ENCODE measurements around the gene MNX1.

The MNX1 gene

GRCh38 chr7:156968183-156968582 lies 42.3 kb downstream of the MNX1 start:
- no peak for DNase-seq (ENCODE audit: low read depth)

GRCh38 chr7:156966387-156966786 lies 44.1 kb downstream of the MNX1 start:
- DNase-seq (ENCODE audit: low read depth) = no peak

- no peak for DNase-seq (ENCODE audit: low read depth)
These were observed 45.5 kb downstream of the MNX1 start for GRCh38 chr7:156964971-156965370.

GRCh38 chr7:156963472-156963871 lies 47.0 kb downstream of the MNX1 start:
- DNase-seq (ENCODE audit: low read depth) = no peak

DNA sequence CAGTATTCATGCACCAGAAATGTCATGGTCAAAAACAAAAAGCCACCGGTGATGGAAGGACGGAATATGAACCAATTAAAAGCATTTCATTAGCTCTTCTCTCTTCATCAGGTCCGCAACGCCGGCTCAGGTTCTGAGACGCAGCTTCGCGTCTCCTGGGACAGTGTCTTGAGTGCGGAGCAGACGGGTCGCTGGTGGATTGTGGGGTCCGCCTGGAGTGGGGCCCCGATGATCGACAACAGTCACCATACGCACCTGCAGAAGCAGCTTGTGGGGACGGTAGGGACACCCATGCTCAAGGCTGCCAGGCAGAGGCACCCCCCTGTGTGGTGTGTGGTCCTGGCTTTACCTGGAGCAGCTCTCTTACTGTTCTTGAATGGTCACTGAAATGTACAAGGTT lies 47.6 kb downstream of the MNX1 start:
- no peak for DNase-seq (ENCODE audit: low read depth)

DNA sequence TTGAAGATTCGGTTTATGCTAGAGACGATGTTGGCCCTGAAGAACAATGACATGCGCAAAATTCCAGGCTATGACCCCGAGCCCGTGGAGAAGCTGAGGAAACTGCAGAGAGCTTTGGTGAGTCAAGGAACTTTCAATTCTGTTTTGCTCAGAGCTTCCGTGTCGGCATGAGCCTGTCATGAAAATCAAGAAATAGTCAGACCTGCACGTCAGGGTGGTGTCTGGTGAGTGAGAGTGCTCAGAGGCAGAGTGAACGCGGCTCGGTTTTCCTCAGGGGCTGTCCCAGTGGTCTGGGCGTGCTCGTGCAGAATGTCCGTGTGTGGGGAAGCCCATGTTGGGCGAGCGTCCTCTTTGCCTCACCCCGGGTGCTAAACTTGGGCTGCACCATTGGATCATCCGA lies 48.3 kb downstream of the MNX1 start:
- no peak for DNase-seq (ENCODE audit: low read depth)

GRCh38 chr7:156956727-156957126 lies 53.7 kb downstream of the MNX1 start:
- DNase-seq (ENCODE audit: low read depth) = no peak

GRCh38 chr7:156954941-156955340 lies 55.5 kb downstream of the MNX1 start:
- DNase-seq (ENCODE audit: low read depth) = no peak

Measured in T-helper 22 cell (primary cell).